ENCODE results near the gene MAGI2.

The MAGI2 gene

GRCh38 chr7:79286181-79286580 is 167.3 kb downstream of the MAGI2 start:
- Histone ChIP-seq H4K20me1 (ENCODE audit: insufficient read depth, low read length, poor library complexity, severe bottlenecking) (no peaks in the 10 kb centered on the region), H3K4me1 (ENCODE audit: insufficient read depth, low read length, poor library complexity, severe bottlenecking) (peaks cover 3% of the 10 kb centered on the region), H3K4me3 (ENCODE audit: low read length, poor library complexity, severe bottlenecking) (no peak overlapping the region), H3K79me2 (ENCODE audit: insufficient read depth, low read length) (no peaks in the 10 kb centered on the region), H3K9me2 (replicated peaks; ENCODE audit: low read depth, low read length) (no peaks in the 10 kb centered on the region), H3K36me3 (ENCODE audit: insufficient read depth, low read length) (no peaks in the 10 kb centered on the region), H3K9me3 (ENCODE audit: insufficient read depth, low read depth, low read length) (no peaks in the 10 kb centered on the region), H3K27me3 (ENCODE audit: insufficient read depth, low read length, poor library complexity, severe bottlenecking) (no peaks in the 10 kb centered on the region), H2AFZ (ENCODE audit: low read length) (no peak overlapping the region), H3F3A (ENCODE audit: low read depth) (no peaks in the 10 kb centered on the region), H3K4me2 (ENCODE audit: low read depth, low read length, poor library complexity, severe bottlenecking) (no peak overlapping the region), H3K9ac (ENCODE audit: low read depth, low read length, poor library complexity, severe bottlenecking) (no peak overlapping the region)
- TF ChIP-seq EZH2phosphoT487 (IDR thresholded peaks at IDR 0.05; ENCODE audit: borderline replicate concordance), result no peak
- TF ChIP-seq, protein P1, sequence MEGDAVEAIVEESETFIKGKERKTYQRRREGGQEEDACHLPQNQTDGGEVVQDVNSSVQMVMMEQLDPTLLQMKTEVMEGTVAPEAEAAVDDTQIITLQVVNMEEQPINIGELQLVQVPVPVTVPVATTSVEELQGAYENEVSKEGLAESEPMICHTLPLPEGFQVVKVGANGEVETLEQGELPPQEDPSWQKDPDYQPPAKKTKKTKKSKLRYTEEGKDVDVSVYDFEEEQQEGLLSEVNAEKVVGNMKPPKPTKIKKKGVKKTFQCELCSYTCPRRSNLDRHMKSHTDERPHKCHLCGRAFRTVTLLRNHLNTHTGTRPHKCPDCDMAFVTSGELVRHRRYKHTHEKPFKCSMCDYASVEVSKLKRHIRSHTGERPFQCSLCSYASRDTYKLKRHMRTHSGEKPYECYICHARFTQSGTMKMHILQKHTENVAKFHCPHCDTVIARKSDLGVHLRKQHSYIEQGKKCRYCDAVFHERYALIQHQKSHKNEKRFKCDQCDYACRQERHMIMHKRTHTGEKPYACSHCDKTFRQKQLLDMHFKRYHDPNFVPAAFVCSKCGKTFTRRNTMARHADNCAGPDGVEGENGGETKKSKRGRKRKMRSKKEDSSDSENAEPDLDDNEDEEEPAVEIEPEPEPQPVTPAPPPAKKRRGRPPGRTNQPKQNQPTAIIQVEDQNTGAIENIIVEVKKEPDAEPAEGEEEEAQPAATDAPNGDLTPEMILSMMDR (conservative IDR thresholded peaks at IDR 0.05; ENCODE audit: low read length), result no peak

DNA sequence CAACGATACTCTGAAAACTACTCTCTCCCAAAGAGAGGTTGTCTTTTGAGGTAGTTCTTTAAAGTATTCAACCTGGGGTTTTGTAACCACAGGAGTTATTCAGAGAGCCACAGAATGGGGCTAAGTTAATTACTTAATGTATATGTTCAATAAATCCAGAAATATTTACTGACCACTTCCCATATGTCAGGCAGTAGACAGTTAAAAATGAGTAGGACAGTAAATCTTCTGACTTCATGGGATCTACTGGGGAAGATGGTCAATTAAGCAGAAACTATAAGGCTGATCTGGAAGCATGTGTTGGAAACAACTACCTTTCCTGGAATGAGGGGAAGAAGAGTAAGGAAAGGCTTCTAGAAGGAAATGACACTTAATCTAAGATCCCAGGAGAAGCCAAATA is 167.7 kb downstream of the MAGI2 start:
- Histone ChIP-seq H3K4me2 (ENCODE audit: low read depth, low read length, poor library complexity, severe bottlenecking) (no peak overlapping the region), H3K4me1 (ENCODE audit: insufficient read depth, low read length, poor library complexity, severe bottlenecking) (peaks cover 3% of the 10 kb centered on the region), H4K20me1 (ENCODE audit: insufficient read depth, low read length, poor library complexity, severe bottlenecking) (no peaks in the 10 kb centered on the region)

DNA sequence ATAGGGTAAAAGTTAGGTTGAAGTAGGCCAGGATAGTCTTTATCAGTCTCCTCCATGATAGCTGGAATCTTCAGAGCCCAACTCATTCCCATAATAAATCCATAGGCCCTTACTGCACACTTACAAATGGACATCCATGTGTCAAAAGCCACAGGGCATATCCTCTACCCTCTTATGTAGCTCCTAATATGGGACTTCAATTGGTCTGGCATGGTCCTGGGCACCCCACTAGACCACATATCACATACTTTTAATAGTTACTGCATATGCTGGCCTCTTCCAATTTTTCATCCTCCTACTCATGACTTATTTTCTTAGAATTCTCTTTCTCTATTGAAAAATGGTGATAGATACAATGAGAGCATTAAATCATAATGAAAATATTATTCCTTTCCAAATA is 169.3 kb downstream of the MAGI2 start:
- H3K36me3 ChIP-seq (ENCODE audit: insufficient read depth, low read length), result no peaks in the 10 kb centered on the region
- no peak overlapping the region for H3K4me3 ChIP-seq (ENCODE audit: low read length, poor library complexity, severe bottlenecking)
- TF ChIP-seq, protein P1 (conservative IDR thresholded peaks at IDR 0.05; ENCODE audit: low read length), result no peak
- no peak for TF ChIP-seq EZH2phosphoT487 (IDR thresholded peaks at IDR 0.05; ENCODE audit: borderline replicate concordance)
- no peaks in the 10 kb centered on the region for H4K20me1 ChIP-seq (ENCODE audit: insufficient read depth, low read length, poor library complexity, severe bottlenecking)
- no peak overlapping the region for H2AFZ ChIP-seq (ENCODE audit: low read length)
- no peaks in the 10 kb centered on the region for H3F3A ChIP-seq (ENCODE audit: low read depth)
- no peaks in the 10 kb centered on the region for H3K9me3 ChIP-seq (ENCODE audit: insufficient read depth, low read depth, low read length)
- no peaks in the 10 kb centered on the region for H3K27me3 ChIP-seq (ENCODE audit: insufficient read depth, low read length, poor library complexity, severe bottlenecking)
- no peak overlapping the region for H3K9ac ChIP-seq (ENCODE audit: low read depth, low read length, poor library complexity, severe bottlenecking)
- peaks cover 3% of the 10 kb centered on the region for H3K4me1 ChIP-seq (ENCODE audit: insufficient read depth, low read length, poor library complexity, severe bottlenecking)
- H3K79me2 ChIP-seq (ENCODE audit: insufficient read depth, low read length), result no peaks in the 10 kb centered on the region
- H3K4me2 ChIP-seq (ENCODE audit: low read depth, low read length, poor library complexity, severe bottlenecking), result no peak overlapping the region
- H3K9me2 ChIP-seq (replicated peaks; ENCODE audit: low read depth, low read length), result no peaks in the 10 kb centered on the region

More for the DNA sequence above, 167.7 kb downstream of the MAGI2 start:
- Histone ChIP-seq H3K9me2 (replicated peaks; ENCODE audit: low read depth, low read length) (no peaks in the 10 kb centered on the region), H3F3A (ENCODE audit: low read depth) (no peaks in the 10 kb centered on the region), H3K4me3 (ENCODE audit: low read length, poor library complexity, severe bottlenecking) (no peak overlapping the region), H3K9ac (ENCODE audit: low read depth, low read length, poor library complexity, severe bottlenecking) (no peak overlapping the region), H3K27me3 (ENCODE audit: insufficient read depth, low read length, poor library complexity, severe bottlenecking) (no peaks in the 10 kb centered on the region), H3K36me3 (ENCODE audit: insufficient read depth, low read length) (no peaks in the 10 kb centered on the region), H3K79me2 (ENCODE audit: insufficient read depth, low read length) (no peaks in the 10 kb centered on the region), H3K9me3 (ENCODE audit: insufficient read depth, low read depth, low read length) (no peaks in the 10 kb centered on the region), H2AFZ (ENCODE audit: low read length) (no peak overlapping the region)
- no peak for TF ChIP-seq EZH2phosphoT487 (IDR thresholded peaks at IDR 0.05; ENCODE audit: borderline replicate concordance)
- TF ChIP-seq, protein P1 (conservative IDR thresholded peaks at IDR 0.05; ENCODE audit: low read length), result no peak

Data from Loucy (cell line).